Progenitor cell of endocrine pancreas (in vitro differentiated cells): Measurements from ENCODE around the gene PSMB4. TPM values are rescaled to one million over a fixed set of nuclear protein-coding genes. Genes with fewer than 3 reads are reported as not detected.
"Not testable (repeated sequence)": the region's sequence is repeated elsewhere in the genome, so short reads cannot be mapped to it uniquely, and the experiment has no call there.

Source experiments
- DNase-seq: peaks from one replicate; pipeline ENCODE4 v3.0.0; 2021; ENCODE audit warnings: low spot score; ENCODE audit not compliant: unreplicated experiment
- H3K27ac Mint-ChIP-seq: 2 replicates; pipeline ENCODE4 v1.8.0; 2021; ENCODE audit warnings: mild to moderate bottlenecking, moderate library complexity, mixed read lengths
- H3K27me3 Mint-ChIP-seq: 2 replicates; pipeline ENCODE4 v1.8.0; 2021; ENCODE audit warnings: mixed read lengths
- H3K36me3 Mint-ChIP-seq: 2 replicates; pipeline ENCODE4 v1.8.0; 2022; ENCODE audit warnings: mixed read lengths; ENCODE audit not compliant: insufficient read depth
- H3K4me1 Mint-ChIP-seq: 2 replicates; pipeline ENCODE4 v1.8.0; 2021; ENCODE audit warnings: low read depth, mixed read lengths
- H3K4me3 Mint-ChIP-seq: 2 replicates; pipeline ENCODE4 v1.8.0; 2021; ENCODE audit warnings: low read depth, mild to moderate bottlenecking, moderate library complexity, mixed read lengths
- H3K9me3 Mint-ChIP-seq: 2 replicates; pipeline ENCODE4 v1.8.0; 2021; ENCODE audit warnings: low read depth, mixed read lengths
- total RNA-seq: library from RNA; stranded (reverse); gene quantifications from 2 replicates; pipeline ENCODE4 v1.2.1, GENCODE V29; 2021
- TF ChIP-seq, protein P1 (sequence below): fragments of 200-600 bp; sonication (generic); IDR thresholded peaks from one replicate; pipeline ENCODE4 v1.5.0; 2021; ENCODE audit warnings: antibody characterized with exemption, mild to moderate bottlenecking; ENCODE audit not compliant: unreplicated experiment

PSMB4 gene
- total RNA-seq, 1 donor from 2014 or later, result 235 TPM

DNA sequence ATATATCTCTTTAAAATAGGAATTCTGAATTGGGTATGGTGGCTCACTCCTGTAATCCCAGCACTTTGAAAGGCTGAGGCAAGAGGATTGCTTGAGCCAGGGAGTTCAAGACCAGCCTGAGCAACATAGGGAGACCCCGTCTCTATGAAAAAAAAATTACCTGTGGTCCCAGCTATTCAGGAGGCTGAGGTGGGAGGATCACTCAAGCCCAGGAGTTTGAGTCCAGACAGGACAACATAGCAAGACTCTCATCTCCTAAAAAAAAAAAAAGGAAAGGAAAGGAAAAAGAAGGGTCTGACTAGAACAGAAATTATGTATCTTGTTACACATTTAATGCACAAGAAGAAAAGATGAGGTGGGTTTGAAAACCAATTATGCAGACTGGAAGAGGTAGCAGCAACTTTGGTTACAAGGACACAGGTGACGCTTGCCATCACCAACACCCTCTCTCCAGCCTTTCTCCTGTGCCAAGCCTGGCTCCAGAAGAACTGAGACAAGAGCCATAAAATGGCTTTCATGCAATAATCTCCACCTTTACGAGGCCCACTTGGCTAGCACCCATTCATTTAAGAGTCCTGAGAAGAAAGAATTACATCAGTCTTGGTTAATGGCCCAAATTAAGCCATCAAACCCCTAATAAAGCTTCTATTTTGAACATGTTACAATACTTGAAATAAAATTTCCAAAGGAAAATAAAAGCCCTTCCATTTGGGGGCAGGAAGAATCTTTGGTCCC is 22.1 kb upstream of the PSMB4 start:
- H3K27ac Mint-ChIP-seq, result no peak overlapping the region
- H3K27me3 Mint-ChIP-seq, result no peaks in the 10 kb centered on the region
- DNase-seq, result no peak
- TF ChIP-seq, protein P1, sequence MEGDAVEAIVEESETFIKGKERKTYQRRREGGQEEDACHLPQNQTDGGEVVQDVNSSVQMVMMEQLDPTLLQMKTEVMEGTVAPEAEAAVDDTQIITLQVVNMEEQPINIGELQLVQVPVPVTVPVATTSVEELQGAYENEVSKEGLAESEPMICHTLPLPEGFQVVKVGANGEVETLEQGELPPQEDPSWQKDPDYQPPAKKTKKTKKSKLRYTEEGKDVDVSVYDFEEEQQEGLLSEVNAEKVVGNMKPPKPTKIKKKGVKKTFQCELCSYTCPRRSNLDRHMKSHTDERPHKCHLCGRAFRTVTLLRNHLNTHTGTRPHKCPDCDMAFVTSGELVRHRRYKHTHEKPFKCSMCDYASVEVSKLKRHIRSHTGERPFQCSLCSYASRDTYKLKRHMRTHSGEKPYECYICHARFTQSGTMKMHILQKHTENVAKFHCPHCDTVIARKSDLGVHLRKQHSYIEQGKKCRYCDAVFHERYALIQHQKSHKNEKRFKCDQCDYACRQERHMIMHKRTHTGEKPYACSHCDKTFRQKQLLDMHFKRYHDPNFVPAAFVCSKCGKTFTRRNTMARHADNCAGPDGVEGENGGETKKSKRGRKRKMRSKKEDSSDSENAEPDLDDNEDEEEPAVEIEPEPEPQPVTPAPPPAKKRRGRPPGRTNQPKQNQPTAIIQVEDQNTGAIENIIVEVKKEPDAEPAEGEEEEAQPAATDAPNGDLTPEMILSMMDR, result no peak
- no peaks in the 10 kb centered on the region for H3K36me3 Mint-ChIP-seq
- no peak overlapping the region for H3K4me3 Mint-ChIP-seq
- peaks cover 9% of the 10 kb centered on the region for H3K4me1 Mint-ChIP-seq
- H3K9me3 Mint-ChIP-seq, result no peaks in the 10 kb centered on the region

DNA sequence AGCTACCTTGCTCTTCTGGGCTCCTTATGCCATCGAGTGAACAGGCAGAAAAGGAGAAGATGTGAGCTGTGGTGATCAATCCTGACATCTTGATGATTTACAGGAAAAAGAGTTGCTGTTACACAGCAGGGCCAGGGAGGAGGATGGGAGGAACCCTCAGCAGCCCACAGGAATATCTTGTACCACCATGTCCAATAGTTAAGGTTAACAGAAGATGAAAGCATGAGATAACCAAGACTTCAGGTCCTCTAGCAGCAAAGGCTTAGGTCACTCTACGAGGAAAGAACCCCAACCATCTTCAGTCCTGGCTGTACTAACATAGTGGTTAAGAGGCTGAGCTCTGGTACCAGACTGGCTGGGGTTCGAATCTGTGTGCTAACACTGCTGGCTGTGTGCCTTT is 14.8 kb upstream of the PSMB4 start:
- Mint-ChIP-seq H3K27ac (no peak overlapping the region), H3K9me3 (no peaks in the 10 kb centered on the region), H3K4me1 (no peaks in the 10 kb centered on the region), H3K4me3 (no peak overlapping the region), H3K27me3 (no peaks in the 10 kb centered on the region), H3K36me3 (no peaks in the 10 kb centered on the region)
- DNase-seq, result no peak
- TF ChIP-seq, protein P1, result no peak

DNA sequence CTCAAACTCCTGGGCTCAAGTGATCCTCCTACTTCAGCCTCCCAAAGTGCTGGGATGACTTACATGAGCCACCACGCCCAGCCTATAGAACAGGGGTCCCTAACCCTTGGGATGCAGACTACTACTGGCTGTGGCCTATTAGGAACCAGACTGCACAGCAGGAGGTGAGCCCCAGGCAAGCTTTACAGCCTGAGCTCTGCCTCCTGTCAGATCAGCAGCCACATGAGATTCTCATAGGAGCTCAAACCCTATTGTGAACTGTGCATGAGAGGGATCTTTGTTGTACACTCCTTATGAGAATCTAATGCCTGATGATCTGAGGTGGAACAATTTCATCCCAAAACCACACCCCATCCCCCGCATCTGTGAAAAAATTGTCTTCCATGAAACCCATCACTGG is 13.4 kb upstream of the PSMB4 start:
- no peak overlapping the region for H3K27ac Mint-ChIP-seq
- no peak for DNase-seq
- no peaks in the 10 kb centered on the region for H3K9me3 Mint-ChIP-seq
- H3K4me3 Mint-ChIP-seq, result no peak overlapping the region
- TF ChIP-seq, protein P1, result no peak
- H3K36me3 Mint-ChIP-seq, result no peaks in the 10 kb centered on the region
- H3K27me3 Mint-ChIP-seq, result no peaks in the 10 kb centered on the region
- H3K4me1 Mint-ChIP-seq, result no peaks in the 10 kb centered on the region

DNA sequence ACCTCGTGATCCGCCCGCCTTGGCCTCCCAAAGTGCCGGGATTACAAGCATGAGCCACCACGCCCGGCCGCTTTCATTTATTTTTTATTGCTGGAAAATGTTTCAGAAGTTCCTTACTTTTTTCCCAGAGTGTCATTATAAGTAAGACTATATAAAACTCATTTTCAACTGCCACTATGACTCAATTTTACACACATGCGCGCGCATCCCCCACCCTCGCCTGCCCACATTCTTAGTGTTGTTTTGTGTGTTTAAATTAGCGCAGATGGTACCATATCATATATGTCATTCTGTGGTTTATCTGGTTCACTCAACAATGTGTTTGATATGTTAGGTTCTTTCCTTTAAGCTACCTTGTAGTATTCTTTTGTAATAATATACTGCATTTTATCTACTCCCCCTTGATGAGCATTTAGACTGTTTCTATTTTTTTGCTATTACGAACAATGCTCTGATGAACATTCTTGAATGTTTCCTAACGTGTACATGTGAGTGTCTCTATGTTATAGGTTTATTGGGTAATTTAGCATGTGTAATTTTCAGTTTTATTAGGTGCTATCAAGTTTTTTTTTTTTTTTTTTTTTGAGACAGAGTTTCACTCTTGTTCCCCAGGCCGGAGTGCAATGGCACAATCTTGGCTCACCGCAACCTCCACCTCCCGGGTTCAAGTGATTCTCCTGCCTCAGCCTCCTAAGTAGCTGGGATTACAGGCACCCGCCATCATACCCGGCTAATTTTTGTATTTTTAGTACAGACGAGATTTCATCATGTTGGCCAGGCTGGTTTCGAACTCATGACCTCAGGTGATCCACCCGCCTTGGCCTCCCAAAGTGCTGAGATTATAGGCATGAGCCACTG is 8.9 kb upstream of the PSMB4 start:
- H3K9me3 Mint-ChIP-seq, H3K4me1 Mint-ChIP-seq, H3K4me3 Mint-ChIP-seq, DNase-seq, H3K27me3 Mint-ChIP-seq, H3K36me3 Mint-ChIP-seq, H3K27ac Mint-ChIP-seq: not testable (repeated sequence)

DNA sequence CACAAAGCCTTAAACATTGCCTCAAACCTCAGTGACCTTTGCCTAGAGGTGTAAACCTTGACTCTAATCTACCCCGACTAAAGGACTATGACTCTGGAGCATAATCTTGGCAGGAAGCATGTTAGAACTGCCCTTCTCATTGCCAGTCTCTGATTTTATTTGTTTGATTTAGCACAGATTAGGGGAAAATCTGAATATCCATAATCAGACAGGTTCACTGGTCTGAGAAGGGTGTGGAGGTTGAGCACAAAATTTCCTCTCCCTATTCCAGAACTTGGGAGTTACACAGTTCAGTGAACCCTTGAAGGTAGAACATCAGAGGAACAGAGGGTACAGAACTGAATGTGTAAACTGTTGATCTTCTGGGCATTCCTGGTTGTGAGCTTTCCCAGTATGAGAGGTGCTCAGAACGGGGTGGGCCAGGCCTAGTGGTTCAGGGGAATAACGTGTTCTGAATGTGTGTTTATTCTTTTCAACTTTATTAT is 8.3 kb upstream of the PSMB4 start:
- no peak for DNase-seq
- TF ChIP-seq, protein P1, result no peak
- no peak overlapping the region for H3K4me3 Mint-ChIP-seq
- no peaks in the 10 kb centered on the region for H3K36me3 Mint-ChIP-seq
- no peak overlapping the region for H3K27ac Mint-ChIP-seq
- H3K9me3 Mint-ChIP-seq, result no peaks in the 10 kb centered on the region
- H3K27me3 Mint-ChIP-seq, result no peaks in the 10 kb centered on the region
- H3K4me1 Mint-ChIP-seq, result no peaks in the 10 kb centered on the region
